ENCODE results near the gene PRR29.
"Not testable (repeated sequence)": the region's sequence is repeated elsewhere in the genome, so short reads cannot be mapped to it uniquely, and the experiment has no call there.

The PRR29 gene

DNA sequence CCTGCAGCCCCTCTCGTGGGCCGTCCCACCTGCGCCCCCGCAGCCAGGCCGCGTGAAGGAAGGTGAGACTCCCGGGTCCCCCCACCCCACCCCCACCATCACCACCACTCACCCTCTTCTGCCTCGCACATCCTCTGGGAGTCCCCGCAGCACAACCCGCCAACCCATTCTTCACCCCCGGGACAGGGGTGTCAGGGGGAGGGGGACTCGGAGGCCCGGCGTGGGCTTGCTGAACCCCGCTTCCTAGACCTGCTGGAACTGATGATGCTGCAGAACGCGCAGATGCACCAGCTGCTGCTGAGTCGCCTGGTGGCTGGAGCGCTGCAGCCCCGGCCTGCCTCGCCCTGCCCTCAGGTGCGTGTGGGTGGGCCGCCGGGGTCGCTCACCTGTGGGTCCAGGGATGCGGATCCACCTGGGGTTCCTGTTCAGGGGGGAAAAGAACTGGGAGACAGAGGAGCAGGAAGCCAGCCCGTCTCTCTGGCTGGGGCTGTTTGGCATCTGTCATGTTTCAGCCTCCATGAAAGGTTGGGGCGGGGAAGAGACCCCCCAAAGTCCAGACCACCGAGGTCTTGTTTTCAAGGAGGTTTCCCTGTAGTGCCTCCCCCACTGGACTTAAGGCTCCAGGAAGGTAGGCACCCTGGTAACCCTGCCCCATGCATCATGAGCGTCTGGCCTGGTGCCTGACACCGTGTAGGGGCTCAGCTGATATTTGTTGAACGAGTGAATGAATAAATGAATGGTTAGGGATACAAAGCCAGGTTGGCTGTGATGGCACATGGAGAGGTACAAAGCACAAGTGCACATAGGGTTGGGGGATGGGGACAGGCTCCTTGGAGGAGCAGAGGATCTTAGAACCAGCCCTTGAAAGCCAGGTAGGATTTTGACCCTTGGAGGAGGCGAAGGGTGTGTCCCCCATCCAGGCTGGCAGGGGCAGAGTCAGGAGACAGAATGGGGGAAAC, 849 bp downstream of the PRR29 start:
- no peak for DNase-seq

DNA sequence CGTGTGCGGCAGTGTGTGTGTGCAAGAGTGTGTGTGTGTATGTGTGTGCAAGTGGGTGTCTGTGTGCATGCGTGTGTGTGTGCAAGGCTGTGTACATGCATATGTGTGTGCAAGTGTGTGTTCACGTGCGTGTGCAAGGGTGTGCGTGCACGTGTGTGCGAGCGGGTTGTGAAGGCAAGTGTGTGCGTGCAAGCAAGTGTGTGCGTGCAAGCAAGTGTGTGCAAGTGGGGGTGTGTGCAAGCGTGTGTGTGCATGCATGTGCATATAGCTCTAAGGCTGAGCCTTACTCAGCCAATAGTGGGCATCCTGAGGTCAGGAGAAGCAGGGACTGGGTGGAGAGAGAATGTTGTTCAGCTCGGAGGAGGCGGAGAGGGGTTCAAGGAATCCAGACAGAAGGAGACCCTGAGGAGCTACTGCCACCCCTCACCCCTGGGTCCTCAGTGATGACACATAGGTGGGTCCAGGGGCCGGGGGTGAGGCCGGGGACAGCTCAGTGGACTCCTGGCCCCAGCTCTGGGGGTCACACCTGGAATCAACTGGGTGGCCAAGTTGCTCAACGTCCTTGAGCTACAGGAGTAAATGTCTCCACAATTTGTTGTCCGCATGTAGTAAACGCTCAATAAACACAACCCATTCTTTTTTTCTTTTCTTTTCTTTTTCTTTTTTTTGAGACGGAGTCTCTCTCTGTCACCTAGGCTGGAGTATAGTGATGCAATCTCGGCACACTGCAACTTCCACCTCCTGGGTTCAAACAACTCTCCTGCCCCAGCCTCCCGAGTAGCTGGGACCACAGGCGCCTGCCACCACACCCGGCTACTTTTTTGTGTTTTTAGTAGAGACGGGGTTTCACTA, 1.8 kb downstream of the PRR29 start:
- DNase-seq = no peak

DNA sequence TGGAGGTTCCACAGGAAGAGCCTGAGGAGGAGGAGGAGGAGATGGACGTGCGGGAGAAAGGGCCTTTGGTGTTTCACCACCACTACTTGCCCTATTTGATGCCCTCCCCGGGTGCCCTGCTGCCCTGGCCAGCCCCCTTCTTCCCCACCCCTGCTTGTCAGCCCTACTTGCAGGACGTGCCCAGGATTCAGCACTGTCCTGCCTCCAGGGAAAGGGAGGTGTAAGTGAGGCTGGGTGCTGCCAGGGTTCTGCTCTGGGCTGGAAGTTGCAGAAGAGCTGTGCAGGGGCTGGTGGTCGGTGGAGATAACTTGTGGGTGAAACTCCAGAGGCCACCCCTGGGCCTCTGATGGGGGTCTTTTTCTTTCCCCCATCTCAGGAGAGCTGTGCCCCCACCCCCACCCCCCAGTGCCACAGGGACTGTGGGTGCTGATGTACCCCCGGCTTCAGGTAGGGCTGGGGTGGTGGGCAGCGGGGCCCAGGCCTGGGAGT, 3.0 kb downstream of the PRR29 start:
- DNase-seq = no peak

DNA sequence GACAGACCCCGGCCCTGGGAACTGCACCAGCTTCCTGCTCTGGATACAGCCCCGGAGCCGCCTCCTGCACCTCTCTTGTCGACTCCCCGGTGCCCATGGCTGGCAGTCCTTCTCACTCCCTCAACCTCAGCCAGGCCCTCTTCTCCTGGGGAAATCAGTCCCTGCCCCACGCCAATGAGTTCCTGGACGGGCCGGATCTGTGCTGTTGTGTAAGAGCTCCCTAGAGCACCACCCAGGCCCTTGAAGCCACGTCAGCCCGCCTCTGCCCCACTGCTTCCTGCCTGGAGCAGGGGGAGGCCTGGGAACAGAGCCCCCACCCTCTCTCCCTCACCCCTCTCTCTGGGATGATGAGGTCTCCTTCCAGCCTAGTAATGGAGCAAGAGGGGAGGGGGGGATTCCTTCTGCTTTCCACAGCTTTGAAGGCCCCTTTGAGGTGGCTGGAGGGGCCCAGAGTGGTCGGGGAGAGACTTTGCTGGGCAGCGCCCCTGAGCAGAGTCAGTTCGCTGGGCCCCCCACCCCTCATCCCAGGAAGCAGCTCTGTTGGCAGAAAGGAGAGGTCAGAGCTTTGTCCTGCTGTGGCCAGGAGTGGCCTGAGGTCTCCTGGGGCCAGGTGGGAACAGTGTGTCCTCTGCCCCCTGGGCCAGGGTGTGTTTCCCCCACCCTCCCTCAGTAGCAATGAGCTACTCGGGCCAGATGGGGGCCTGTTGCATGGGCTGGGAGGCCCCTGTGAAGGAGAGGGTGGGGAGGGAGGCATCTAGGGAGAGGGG, 3.8 kb downstream of the PRR29 start:
- no peak for DNase-seq

DNA sequence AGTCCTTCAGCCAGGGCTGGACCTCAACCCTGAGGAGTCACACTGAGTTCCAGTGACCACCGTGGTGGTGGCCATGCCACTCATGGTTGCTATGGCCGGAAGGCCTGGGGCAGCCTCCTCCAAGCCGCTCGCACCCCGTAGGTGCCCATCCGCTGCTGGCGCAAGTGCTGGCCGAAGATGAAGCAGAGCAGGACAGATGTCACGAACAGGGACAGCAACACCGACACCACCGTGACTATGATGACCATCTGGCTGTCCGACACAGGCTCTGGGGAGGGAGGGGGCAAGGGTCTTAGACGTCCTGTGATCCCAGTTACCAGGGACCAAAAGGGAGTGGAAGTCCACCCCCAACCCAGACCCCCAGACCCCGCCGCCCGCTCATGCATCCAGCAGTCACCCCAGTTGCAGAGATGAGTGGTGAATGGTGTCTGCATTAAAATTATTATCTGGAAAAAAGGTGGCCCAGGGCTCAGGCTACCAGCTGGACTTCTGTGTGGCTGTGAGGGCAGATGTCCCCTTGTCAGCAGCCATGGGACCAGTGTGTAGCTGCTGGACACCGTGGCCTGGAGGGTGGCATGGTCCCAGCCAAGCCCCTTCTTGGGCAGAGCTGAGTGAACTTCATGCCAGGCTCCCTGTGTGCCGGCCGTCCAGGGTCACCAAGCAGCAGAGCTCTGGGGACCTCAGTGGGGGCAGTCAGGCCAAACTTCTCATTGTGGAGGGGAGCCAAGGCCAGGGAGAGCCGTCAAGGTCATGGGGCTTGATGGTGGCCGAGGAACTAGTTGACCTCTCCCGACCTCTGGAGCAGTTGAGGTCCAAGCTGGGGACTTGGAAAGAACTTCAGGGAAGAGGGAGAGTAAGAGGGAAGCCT, 4.7 kb downstream of the PRR29 start:
- no peak for DNase-seq

DNA sequence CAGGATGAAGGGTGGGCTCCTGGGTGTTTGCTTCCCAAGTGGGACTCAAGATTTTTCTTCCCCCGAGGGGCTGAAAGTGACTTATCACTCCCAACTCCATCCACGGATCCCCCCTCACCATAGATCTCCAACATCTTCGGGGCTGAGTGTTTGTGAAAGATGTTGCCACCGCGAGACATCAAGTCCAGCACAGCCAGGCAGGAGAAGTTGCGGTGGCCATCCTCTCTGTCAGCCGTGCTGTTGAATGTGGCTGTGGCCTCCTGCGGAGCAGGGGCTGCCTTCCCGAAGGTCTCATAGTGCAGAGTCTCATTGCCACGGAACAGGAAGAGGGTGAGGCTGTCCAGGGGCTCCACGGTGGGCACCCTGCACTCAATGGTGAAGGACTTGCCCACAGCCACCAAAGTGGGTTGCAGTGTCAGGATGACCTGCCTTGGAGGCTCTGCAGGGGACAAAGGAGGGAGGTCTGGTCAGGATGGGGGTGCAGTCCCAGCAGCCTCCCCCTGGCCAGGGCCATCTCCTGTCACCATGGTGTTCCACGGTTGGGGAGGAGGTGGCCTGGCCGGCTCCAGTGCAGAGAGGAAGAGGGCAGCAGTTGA, 5.5 kb downstream of the PRR29 start:
- DNase-seq = no peak

DNA sequence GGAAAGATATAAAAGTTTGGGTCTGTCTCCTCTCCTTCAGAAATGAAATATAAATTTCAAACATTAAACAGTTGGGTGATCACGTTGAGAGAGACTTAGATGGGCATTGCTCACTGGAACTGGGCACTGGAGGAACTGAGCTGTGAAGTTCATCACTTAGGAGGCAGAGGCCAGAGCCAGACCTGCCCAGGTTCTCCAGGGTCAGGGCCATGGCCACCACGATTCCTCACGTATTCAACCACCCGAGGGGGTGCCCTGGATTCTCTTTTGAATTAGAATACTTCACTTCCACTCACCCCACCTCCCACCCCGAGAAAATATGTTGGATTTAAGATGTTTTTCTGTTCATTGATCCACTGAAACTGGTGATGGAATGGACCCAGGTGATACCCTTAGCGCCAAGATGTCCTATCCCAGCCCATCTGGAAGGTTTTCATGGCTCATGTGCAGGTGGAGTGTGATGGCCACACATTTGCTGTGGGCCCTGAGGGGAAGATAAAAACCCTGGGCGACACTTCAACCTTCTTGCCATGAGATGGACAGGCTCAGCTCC, 6.1 kb downstream of the PRR29 start:
- DNase-seq = no peak

DNA sequence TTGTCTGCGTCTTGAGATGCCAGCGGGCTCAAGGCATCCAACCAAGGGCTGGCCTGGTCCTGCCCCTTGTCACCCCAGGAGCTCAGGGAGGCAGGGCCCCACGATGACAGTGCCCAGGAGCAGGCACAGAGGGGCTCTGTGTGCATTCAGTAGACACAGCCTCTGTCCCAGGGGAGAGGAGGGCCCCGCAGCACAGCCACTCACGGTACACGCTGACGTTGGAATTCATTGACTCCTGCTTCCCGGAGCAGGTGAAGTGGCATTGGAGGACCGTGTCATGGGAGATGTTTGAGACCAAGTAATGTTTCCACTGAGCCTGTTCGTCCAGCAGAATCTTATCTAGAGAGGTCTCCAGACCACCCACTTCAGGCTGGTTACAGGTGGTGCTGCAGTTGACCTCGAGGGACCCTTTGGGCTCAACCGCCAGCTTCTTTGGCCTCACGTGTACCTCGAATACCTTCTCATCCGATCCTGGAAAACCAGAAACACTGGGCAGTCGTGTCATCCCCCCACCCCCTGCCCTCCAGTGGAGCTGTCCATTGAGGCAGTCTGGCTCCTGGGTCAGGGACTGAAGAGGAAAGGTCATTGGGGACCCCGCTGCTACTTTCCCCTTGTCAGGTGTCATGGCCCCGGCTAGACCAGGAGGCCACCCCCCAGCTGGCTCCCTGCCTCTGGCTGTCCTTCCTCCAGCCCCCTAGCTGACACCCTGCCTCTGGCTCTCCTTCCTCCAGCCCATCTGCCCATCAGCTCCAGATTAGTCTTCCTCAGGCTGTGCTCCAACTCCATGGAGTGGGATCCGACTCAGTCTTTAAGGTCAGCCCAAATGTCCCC, 7.0 kb downstream of the PRR29 start:
- DNase-seq = no peak

DNA sequence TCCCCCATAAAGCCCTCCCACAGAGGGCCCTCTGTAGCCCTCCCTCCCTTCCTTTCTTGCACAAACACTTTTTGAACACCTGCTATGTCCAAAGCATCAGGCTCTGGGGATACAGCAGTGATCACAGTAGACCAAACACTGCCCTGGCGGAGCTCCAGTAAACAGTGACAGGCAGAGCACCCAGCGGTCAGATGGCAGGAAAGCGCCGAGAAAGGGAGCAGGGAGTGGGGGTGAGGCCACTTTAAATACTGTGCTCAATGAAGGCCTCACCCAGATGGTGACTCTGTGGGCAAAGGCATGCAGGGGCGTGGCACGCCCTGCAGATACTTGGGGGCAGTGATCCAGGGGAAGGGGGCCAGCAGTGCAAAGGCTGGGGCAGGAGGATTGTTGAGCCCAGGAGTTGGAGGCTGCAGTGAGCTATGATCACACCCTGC, 7.6 kb downstream of the PRR29 start:
- no peak for DNase-seq

DNA sequence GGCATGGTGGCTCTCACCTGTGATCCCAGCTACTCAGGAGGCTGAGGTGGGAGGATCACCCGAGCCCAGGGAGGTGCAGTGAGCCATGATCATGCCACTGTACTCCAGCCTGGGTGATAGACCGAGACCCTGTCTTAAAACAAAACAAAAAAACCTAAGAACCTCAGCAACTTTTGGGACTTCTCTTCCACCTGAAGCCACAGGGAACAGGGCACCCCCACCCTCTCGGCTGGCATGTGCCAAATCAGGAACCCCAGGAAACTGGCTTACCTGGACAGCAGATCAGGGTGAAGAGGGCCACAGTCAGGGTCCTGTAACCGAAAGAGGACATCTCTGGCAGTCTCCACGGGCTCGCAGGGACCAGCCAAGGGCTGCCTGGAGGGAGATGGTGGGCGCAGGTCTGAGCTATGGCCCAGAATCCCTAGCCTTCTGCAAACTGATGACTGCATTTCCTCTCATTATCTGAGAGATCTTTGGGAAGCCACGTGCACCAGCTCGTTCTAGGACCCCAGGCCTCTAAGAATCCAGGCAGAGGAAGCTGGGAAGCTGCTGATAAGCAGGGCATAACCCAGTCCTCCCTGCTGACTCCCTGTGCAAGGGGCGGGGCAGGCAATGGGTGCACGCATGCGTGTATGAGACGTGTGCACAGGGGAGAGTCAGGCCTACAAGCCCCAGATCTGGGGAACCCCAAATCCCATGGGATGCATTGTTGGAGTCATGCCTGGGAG, 8.4 kb downstream of the PRR29 start:
- DNase-seq = no peak

DNA sequence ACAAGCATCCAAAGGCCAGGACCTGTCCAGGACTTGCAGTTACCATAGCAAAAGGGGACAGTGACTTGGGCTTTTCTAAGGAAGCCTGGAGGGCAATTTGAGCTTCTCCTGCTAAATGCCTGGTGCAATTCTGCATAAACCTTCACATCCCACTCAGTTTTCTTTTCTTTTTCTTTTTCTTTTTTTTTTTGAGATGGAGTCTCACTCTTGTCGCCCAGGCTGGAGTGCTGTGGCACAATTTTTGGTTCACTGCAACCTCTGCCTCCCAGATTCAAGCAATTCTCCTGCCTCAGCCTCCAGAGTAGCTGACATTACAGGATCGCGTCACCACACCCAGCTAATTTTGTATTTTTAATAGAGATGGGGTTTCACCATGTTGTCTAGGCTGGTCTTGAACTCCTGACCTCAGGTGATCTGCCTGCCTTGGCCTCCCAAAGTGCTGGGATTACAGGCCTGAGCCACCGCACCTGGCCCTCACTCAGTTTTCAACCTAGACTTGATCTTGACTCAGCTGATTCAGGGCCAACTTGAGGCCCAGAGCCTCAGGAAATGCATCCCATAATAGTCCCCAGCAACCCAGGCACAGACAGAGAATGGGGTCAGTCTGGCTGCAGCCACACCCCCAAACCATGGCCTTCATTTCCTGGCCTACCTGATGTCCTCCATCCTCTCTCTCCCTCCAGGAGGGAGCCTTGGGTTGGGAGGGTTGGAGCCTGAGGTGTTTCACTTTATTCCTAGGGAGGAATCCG, 9.1 kb downstream of the PRR29 start:
- DNase-seq = not testable (repeated sequence)

DNA sequence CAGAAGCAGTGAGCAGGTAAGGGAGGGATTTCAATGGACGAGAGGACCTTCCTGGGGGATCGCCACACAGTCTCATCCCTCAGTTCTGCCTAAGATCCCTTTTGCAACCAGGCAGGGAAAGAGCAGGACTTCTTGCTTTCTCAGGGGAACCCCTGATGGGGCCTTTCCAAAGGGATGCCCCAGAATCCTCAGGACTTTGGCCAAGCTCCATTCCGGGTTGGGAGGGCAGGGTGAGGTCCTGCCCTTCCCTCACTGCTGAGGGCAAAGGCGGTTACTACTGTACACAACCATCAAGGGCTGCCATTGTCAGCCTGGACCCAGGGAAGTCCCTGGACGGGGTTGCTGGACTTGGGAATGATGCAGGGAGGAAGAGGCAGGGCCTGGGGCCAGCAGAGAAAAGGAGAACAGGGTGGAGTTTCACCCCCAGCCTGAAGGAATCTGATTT, 9.7 kb downstream of the PRR29 start:
- DNase-seq = no peak

DNA sequence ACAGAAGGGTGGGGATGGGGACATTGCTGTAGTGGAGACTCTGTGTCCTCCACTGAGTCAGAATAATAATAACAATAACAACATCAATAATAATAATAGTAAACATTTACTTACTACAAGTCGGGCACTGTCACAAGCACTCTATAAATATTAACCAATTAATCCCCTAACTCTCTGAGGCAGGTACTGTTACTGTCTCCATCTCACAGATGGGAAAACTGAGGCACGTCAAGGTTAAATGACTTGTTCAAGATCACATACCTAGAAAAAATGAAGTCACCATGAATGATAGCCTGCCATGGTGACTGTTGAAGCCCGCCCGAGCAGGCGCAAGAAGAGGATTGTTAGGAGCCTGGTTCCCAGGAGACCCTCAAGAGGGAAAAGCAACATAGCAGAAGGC, 10.2 kb downstream of the PRR29 start:
- no peak for DNase-seq

DNA sequence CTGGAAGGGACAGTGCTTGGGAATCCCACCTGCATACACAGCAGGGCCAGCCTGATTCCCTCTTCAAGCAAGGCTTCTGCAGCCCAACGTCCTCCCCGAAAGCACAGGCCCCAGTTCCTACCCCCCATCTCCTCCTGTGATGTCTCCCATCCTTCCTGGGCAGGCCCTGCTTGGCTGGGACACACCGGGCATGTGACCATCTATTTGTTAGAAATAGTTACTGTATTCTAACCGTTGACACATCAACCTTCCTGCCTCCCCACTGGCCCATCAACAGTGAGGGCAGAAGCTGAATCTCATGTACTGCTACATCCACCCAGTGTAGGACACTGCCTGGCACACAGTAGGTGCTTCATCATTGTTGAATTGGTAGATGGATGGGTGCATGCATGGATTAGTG, 10.7 kb downstream of the PRR29 start:
- no peak for DNase-seq

DNA sequence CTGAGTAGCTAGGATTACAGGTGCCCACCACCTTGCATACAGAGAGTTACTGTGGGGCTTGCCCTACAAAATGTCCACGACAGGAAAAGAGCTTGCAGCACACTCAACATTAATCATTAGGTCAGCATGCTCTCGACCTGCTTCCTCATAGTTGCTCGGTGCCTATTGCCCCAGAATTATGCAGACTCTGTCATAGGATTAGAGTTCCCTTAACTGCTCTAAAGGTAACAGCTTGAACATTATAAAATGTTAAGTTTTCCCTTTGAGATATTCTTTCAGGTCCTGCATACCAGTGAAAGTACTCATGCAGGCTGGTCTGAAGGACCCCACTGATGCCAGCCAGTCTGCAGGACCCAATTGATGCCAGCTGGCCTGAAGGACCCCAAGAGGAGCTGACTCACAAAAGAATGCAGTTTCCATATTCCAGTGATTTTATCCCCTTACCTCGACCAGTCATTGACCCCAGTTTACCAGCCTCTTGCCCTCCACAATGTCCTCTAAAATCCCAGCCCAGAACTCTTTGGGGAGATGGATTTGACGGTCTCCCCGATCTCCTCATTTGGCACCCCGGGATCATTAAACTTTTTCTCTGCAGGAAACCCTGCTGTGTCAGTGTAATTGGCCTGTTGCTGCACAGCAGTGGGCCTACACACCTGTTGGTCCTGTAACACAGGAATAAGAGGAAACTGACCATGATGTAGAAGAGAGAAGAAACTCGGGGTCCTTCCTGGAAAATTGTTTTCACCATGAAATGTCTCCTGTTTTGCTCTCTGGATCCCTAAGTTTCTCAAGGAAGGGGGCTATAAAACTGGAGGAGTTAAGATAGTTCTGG, 11.6 kb downstream of the PRR29 start:
- no peak for DNase-seq

DNA sequence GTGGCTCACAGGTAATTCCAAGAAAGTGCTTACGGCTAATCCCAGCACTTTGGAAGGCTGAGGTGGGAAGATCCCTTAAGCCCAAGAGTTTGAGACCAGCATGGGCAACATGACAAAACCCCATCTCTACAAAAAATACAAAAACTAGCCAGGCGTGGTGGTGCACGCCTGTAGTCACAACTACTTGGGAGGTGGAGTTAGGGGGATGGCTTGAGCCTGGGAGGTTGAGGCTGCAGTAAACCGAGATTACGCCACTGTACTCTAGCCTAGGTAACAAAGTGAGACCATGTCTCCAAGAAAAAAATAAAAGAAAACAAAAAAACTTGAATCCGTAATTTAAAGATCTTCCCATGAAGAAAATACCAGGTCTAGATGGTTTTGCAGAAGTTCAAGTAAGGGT, 17.3 kb downstream of the PRR29 start:
- DNase-seq = no peak

DNA sequence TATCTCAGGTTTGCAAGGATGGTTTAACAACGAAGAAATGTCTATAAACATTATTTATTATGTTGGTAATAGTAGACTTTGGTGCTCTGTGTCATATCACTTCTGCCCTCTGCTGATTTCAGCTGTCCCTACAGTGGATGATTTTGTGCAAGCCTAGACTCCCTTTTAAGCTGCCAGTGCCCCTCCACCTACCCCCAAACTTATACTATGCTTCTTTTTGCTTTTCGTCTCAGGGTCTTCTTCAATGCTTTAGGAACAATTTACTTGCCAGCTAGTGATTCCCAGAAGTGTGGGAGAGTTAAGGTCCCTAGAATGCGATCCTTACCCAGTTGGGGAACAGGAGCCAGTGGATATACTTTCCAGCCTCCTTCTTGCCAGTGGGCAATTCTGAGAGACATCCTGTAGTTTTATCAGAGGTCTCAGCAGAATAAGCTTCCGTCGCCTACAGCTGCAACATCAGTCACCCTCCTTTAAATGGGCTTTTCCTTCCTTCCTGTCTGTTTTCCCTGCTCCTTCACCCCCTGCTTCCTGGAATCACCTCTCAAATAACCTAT, 18.2 kb downstream of the PRR29 start:
- no peak for DNase-seq

All from activated CD4-positive, alpha-beta T cell treated with anti-CD3 and anti-CD28 coated beads, Interleukin-2, amount 50 U/mL, for 16 hours (primary cell).